Chondrocyte (in vitro differentiated cells): ENCODE measurements around the gene TNFSF18. TPM values are rescaled to one million over a fixed set of nuclear protein-coding genes. Genes with fewer than 3 reads are reported as not detected.
A peak's percentile ranks its signal among the peaks of the same experiment; 100 is the strongest.

Experiments
- DNase-seq: peaks from one replicate; pipeline ENCODE4 v3.0.0; 2021; ENCODE audit warnings: mixed read lengths, low spot score
- H3K27ac Mint-ChIP-seq: one replicate; pipeline ENCODE4 v1.8.0; 2021; ENCODE audit warnings: mild to moderate bottlenecking, moderate library complexity, mixed read lengths; ENCODE audit not compliant: unreplicated experiment
- H3K27me3 Mint-ChIP-seq: 2 replicates; pipeline ENCODE4 v1.8.0; 2021; ENCODE audit warnings: low read depth, mixed read lengths
- H3K36me3 Mint-ChIP-seq: 2 replicates; pipeline ENCODE4 v1.8.0; 2021; ENCODE audit warnings: low read depth, mixed read lengths
- H3K4me1 Mint-ChIP-seq: 2 replicates; pipeline ENCODE4 v1.8.0; 2021; ENCODE audit warnings: low read depth, mild to moderate bottlenecking, mixed read lengths
- H3K4me3 Mint-ChIP-seq: one replicate; pipeline ENCODE4 v1.8.0; 2021; ENCODE audit warnings: mild to moderate bottlenecking, moderate library complexity, mixed read lengths; ENCODE audit not compliant: unreplicated experiment
- H3K9me3 Mint-ChIP-seq: 2 replicates; pipeline ENCODE4 v1.8.0; 2021; ENCODE audit warnings: low read depth, mixed read lengths
- CTCF ChIP-seq: fragments of 200-600 bp; sonication (generic); IDR thresholded peaks from 2 replicates; pipeline ENCODE4 v1.5.0; 2021; ENCODE audit warnings: antibody characterized with exemption, mild to moderate bottlenecking, moderate library complexity
- total RNA-seq: library from RNA; stranded (reverse); gene quantifications from 3 replicates; pipeline ENCODE4 v1.2.1, GENCODE V29; 2021

The TNFSF18 gene
- total RNA-seq, 1 donor from 2014 or later: not detected

GRCh38 chr1:172997941-172998361, 52.8 kb downstream of the TNFSF18 start:
- peaks cover 17% of the 10 kb centered on the region for H3K4me1 Mint-ChIP-seq
- peaks cover 14% of the 10 kb centered on the region for H3K36me3 Mint-ChIP-seq
- no peak overlapping the region for H3K27ac Mint-ChIP-seq
- no peak for DNase-seq
- H3K4me3 Mint-ChIP-seq: no peak overlapping the region
- H3K27me3 Mint-ChIP-seq: no peaks in the 10 kb centered on the region
- H3K9me3 Mint-ChIP-seq: peaks cover 26% of the 10 kb centered on the region
- no peak for TF ChIP-seq CTCF

- Mint-ChIP-seq H3K36me3 (no peaks in the 10 kb centered on the region), H3K27ac (peak overlapping the region; percentile 20), H3K9me3 (peaks cover 5% of the 10 kb centered on the region), H3K4me3 (no peak overlapping the region), H3K27me3 (no peaks in the 10 kb centered on the region), H3K4me1 (peaks cover 28% of the 10 kb centered on the region)
- no peak for TF ChIP-seq CTCF
- DNase-seq: no peak
These were observed 57.1 kb downstream of the TNFSF18 start for GRCh38 chr1:172993640-172994039.

- no peak for TF ChIP-seq CTCF
- DNase-seq: no peak
- H3K27me3 Mint-ChIP-seq: no peaks in the 10 kb centered on the region
- H3K9me3 Mint-ChIP-seq: peaks cover 2% of the 10 kb centered on the region
- no peaks in the 10 kb centered on the region for H3K36me3 Mint-ChIP-seq
- peaks cover 28% of the 10 kb centered on the region for H3K4me1 Mint-ChIP-seq
- H3K4me3 Mint-ChIP-seq: no peak overlapping the region
- no peak overlapping the region for H3K27ac Mint-ChIP-seq
These were observed 58.9 kb downstream of the TNFSF18 start for GRCh38 chr1:172991674-172992400.

GRCh38 chr1:172990598-172991215, 60.0 kb downstream of the TNFSF18 start:
- no peak for TF ChIP-seq CTCF
- H3K27ac Mint-ChIP-seq: peak overlapping the region; percentile 60

More at GRCh38 chr1:172990598-172991215, 60.0 kb downstream of the TNFSF18 start:
- Mint-ChIP-seq H3K9me3 (peaks cover 2% of the 10 kb centered on the region), H3K4me1 (peaks cover 28% of the 10 kb centered on the region), H3K27me3 (no peaks in the 10 kb centered on the region), H3K4me3 (no peak overlapping the region), H3K36me3 (no peaks in the 10 kb centered on the region)
- DNase-seq: no peak

Other genes with a start within 250 kb of the TNFSF18 start
- gene TNFSF4, start 156.4 kb upstream of the TNFSF18 start, total RNA-seq: 0.54 to 1.1 TPM (median 0.77 TPM) in 3 replicates